H1 (cell line): ENCODE data around the gene ALG9. TPM values are rescaled to one million over a fixed set of nuclear protein-coding genes. Genes with fewer than 3 reads are reported as not detected.
"Not testable (repeated sequence)": the region's sequence is repeated elsewhere in the genome, so short reads cannot be mapped to it uniquely, and the experiment has no call there.

ENCODE experiments used
- CTCF ChIA-PET: fragments of 300-600 bp; sonication (Branson Sonifier 250); formaldehyde crosslinking; loops from one replicate; lab custom pipeline; 2021; ENCODE audit not compliant: partially characterized antibody; lab: Charles Lee
- POLR2A ChIA-PET: fragments of 300-600 bp; sonication (Branson Sonifier 250); formaldehyde crosslinking; loops from one replicate; lab custom pipeline; 2021; ENCODE audit warnings: inconsistent platforms; ENCODE audit not compliant: partially characterized antibody; lab: Charles Lee
- DNase-seq, 2 experiments: peaks; one replicate each; pipeline versions ENCODE4 v3.0.0 to v3.0.0-alpha.2; 2010 to 2022; ENCODE audit warnings: low spot score in 2 of 2, low read depth in 1 of 2, mixed read lengths in 1 of 2
- FAIRE-seq: peaks from 2 replicates; lab custom pipeline; 2011; peaks lifted over from hg19 to GRCh38; lab: Jason Lieb, UNC
- H2AFZ ChIP-seq: 2 replicates; pipeline ENCODE4 v1.8.1; 2012; ENCODE audit warnings: low read length, inconsistent platforms
- H2AK5ac ChIP-seq: 2 replicates; pipeline ENCODE4 v1.6.1; 2013; ENCODE audit warnings: low read depth, low read length
- H2BK120ac ChIP-seq: replicated peaks from 2 replicates; pipeline ENCODE3; 2013; ENCODE audit warnings: low read depth, low read length, inconsistent platforms
- H2BK12ac ChIP-seq: 2 replicates; pipeline ENCODE4 v1.6.1; 2013; ENCODE audit warnings: low read depth, low read length
- H2BK15ac ChIP-seq: 2 replicates; pipeline ENCODE4 v1.6.1; 2013; ENCODE audit warnings: low read length
- H2BK20ac ChIP-seq: 2 replicates; pipeline ENCODE4 v1.6.1; 2013; ENCODE audit warnings: low read length
- H2BK5ac ChIP-seq: 2 replicates; pipeline ENCODE4 v1.6.1; 2013; ENCODE audit warnings: low read depth, low read length
- H3K14ac ChIP-seq: 2 replicates; pipeline ENCODE4 v1.6.1; 2013; ENCODE audit warnings: inconsistent platforms; ENCODE audit not compliant: insufficient read length
- H3K18ac ChIP-seq: 2 replicates; pipeline ENCODE4 v1.6.1; 2013; ENCODE audit warnings: low read length; ENCODE audit errors: extremely low read depth
- H3K23ac ChIP-seq: 2 replicates; pipeline ENCODE4 v1.6.1; 2013; ENCODE audit warnings: inconsistent platforms; ENCODE audit not compliant: insufficient read length
- H3K23me2 ChIP-seq: 2 replicates; pipeline ENCODE4 v1.6.1; 2013; ENCODE audit warnings: low read depth, low read length
- H3K27ac ChIP-seq: 2 replicates; pipeline ENCODE4 v1.6.1; 2011; ENCODE audit warnings: low read depth, low read length, inconsistent platforms
- H3K27me3 ChIP-seq, 4 experiments: replicated peaks in 1 of 4; 1 replicate in 1 of 4; 2 replicates in 3 of 4; pipeline versions ENCODE4 v1.6.1 to v1.8.1; 2011 to 2013; ENCODE audit warnings: low read length in 3 of 4, mild to moderate bottlenecking in 3 of 4, inconsistent platforms in 2 of 4, mixed read lengths in 2 of 4, moderate library complexity in 1 of 4; ENCODE audit not compliant: control insufficient read depth in 3 of 4, insufficient read depth in 3 of 4; ENCODE audit errors: extremely low read depth in 1 of 4
- H3K36me3 ChIP-seq, 4 experiments: 2 replicates each; pipeline versions ENCODE4 v1.6.1 to v1.8.1; 2011 to 2013; ENCODE audit warnings: mild to moderate bottlenecking in 4 of 4, low read length in 3 of 4, moderate library complexity in 2 of 4, control low read depth in 1 of 4, inconsistent platforms in 1 of 4; ENCODE audit not compliant: insufficient read depth in 4 of 4, control insufficient read depth in 2 of 4
- H3K4ac ChIP-seq: replicated peaks from 2 replicates; pipeline ENCODE3; 2013; ENCODE audit warnings: low read length, low read depth, mixed read lengths, inconsistent platforms; ENCODE audit not compliant: insufficient read length
- H3K4me1 ChIP-seq, 4 experiments: replicated peaks in 1 of 4; 1 replicate in 1 of 4; 2 replicates in 3 of 4; pipeline versions ENCODE4 v1.6.1 to v1.8.1; 2011 to 2013; ENCODE audit warnings: low read length in 3 of 4, inconsistent platforms in 2 of 4, mixed read lengths in 1 of 4; ENCODE audit not compliant: insufficient read depth in 4 of 4, control insufficient read depth in 3 of 4
- H3K4me2 ChIP-seq, 2 experiments: 2 replicates each; pipeline versions ENCODE4 v1.6.1 to v1.8.1; 2011 to 2013; ENCODE audit warnings: low read depth in 2 of 2, low read length in 2 of 2, control low read depth in 1 of 2, inconsistent platforms in 1 of 2, mild to moderate bottlenecking in 1 of 2; ENCODE audit not compliant: insufficient read depth in 1 of 2
- H3K4me3 ChIP-seq, 4 experiments: fragments of 200-600, 300-600 bp in 1 of 4; sonication (generic), shearing (Covaris generic), sonication (Bioruptor Twin) in 1 of 4; 2 replicates each; pipeline versions ENCODE4 v1.5.1 to v1.8.1; 2011 to 2016; ENCODE audit warnings: low read length in 4 of 4, low read depth in 3 of 4, control low read depth in 2 of 4, inconsistent platforms in 2 of 4, mild to moderate bottlenecking in 2 of 4, mixed read lengths in 1 of 4, moderate library complexity in 1 of 4; ENCODE audit not compliant: insufficient read depth in 2 of 4; ENCODE audit errors: extremely low read depth in 1 of 4
- H3K56ac ChIP-seq: replicated peaks from 2 replicates; pipeline ENCODE3; 2013; ENCODE audit warnings: low read depth, mild to moderate bottlenecking, mixed read lengths, low read length, inconsistent platforms; ENCODE audit not compliant: insufficient read length
- H3K79me1 ChIP-seq: 2 replicates; pipeline ENCODE4 v1.6.1; 2013; ENCODE audit warnings: low read depth, low read length, control low read depth
- H3K79me2 ChIP-seq, 2 experiments: 2 replicates each; pipeline versions ENCODE4 v1.6.1 to v1.8.1; 2012 to 2013; ENCODE audit warnings: low read length in 2 of 2, mild to moderate bottlenecking in 2 of 2, inconsistent platforms in 1 of 2; ENCODE audit not compliant: insufficient read depth in 2 of 2, control insufficient read depth in 1 of 2
- H3K9ac ChIP-seq, 4 experiments: replicated peaks in 1 of 4; 1 replicate in 1 of 4; 2 replicates in 3 of 4; pipeline versions ENCODE4 v1.6.1 to v1.8.1; 2011 to 2013; ENCODE audit warnings: low read depth in 3 of 4, low read length in 3 of 4, control low read depth in 2 of 4, mild to moderate bottlenecking in 2 of 4, moderate library complexity in 2 of 4, inconsistent platforms in 1 of 4; ENCODE audit errors: extremely low read depth in 1 of 4
- H3K9me3 ChIP-seq, 2 experiments: 2 replicates each; pipeline versions ENCODE4 v1.6.1 to v1.8.1; 2012 to 2013; ENCODE audit warnings: mild to moderate bottlenecking in 2 of 2, moderate library complexity in 2 of 2, control low read depth in 1 of 2, inconsistent platforms in 1 of 2, low read depth in 1 of 2, low read length in 1 of 2, mixed read lengths in 1 of 2; ENCODE audit not compliant: insufficient read depth in 2 of 2
- H4K20me1 ChIP-seq, 2 experiments: replicated peaks in 1 of 2; 2 replicates each; pipeline versions ENCODE3 to v1.8.1; 2011 to 2013; ENCODE audit warnings: inconsistent platforms in 2 of 2, low read length in 2 of 2, mild to moderate bottlenecking in 1 of 2; ENCODE audit not compliant: insufficient read depth in 2 of 2, control insufficient read depth in 1 of 2
- H4K5ac ChIP-seq: 2 replicates; pipeline ENCODE4 v1.6.1; 2013; ENCODE audit warnings: low read length, low read depth, mixed read lengths, inconsistent platforms; ENCODE audit not compliant: insufficient read length
- H4K8ac ChIP-seq: 2 replicates; pipeline ENCODE4 v1.8.0; 2013; ENCODE audit warnings: mild to moderate bottlenecking, moderate library complexity, low read length, inconsistent platforms; ENCODE audit not compliant: insufficient read depth; ENCODE audit errors: extremely low read depth
- H4K91ac ChIP-seq: replicated peaks from 2 replicates; pipeline ENCODE3; 2013; ENCODE audit warnings: low read length, mixed read lengths, inconsistent platforms; ENCODE audit not compliant: insufficient read length
- PHF8 ChIP-seq: fragments of 200-600 bp; sonication (generic); conservative IDR thresholded peaks from 2 replicates; pipeline ENCODE4 v1.7.1; 2012; ENCODE audit warnings: low read depth, mild to moderate bottlenecking, inconsistent platforms, low read length, moderate library complexity
- RBBP5 ChIP-seq: IDR thresholded peaks from 2 replicates; pipeline ENCODE4 v1.7.1; 2012; ENCODE audit warnings: low read depth, mild to moderate bottlenecking, inconsistent platforms, low read length, moderate library complexity, borderline replicate concordance
- RFX5 ChIP-seq: IDR thresholded peaks from 2 replicates; pipeline ENCODE4 v1.6.1; 2011; ENCODE audit warnings: low read depth, low read length, improper control_type of control experiment, borderline replicate concordance
- SP2 ChIP-seq: IDR thresholded peaks from 2 replicates; pipeline ENCODE4 v1.6.1; 2012; ENCODE audit warnings: mild to moderate bottlenecking, low read length, inconsistent platforms
- WGBS, 2 experiments: shearing (Covaris generic) in 1 of 2; methylation state at CpG; one replicate each; pipeline versions ENCODE4 v1.1.6 to v1.1.7; 2013 to 2015; ENCODE audit warnings: low lambda C conversion rate in 2 of 2, mixed read lengths in 2 of 2, inconsistent platforms in 1 of 2, low coverage in 1 of 2, missing lambda C conversion rate in 1 of 2; ENCODE audit not compliant: insufficient replicate concordance in 2 of 2, insufficient coverage in 1 of 2, insufficient read length in 1 of 2; ENCODE audit errors: extremely low coverage in 1 of 2, missing lambda C conversion rate in 1 of 2; 5-methylcytosine and 5-hydroxymethylcytosine counted together
- polyA plus RNA-seq, 7 experiments: library from polyadenylated mRNA; depleted of rRNA in 3 of 7; stranded (reverse) in 5 of 7; unstranded in 2 of 7; fragments of >200 nt in 5 of 7; fragments of 200-250 nt in 2 of 7; gene quantifications; 1 replicate in 5 of 7; 2 replicates in 1 of 7; 4 replicates in 1 of 7; pipeline versions ENCODE4 v1.2.1 to v1.2.3, GENCODE V29; 2011 to 2013; ENCODE audit warnings: missing spikeins in 2 of 7, mixed read lengths in 2 of 7
- total RNA-seq: library from RNA; stranded (reverse); fragmentation: NEBNext Ultra II Directional; extraction: Animal tissue kit (Norgen Biotek cat#: 25700); gene quantifications from 2 replicates; pipeline ENCODE4 v1.2.1, GENCODE V29; 2021

The ALG9 gene
- total and polyA plus RNA-seq, 2 of the 8 experiments (the other 6 are each of a cell fraction or from before 2014, with no cell fraction given) = 23.5 to 24.5 TPM

GRCh38 chr11:111785076-111785475 is 86.3 kb downstream of the ALG9 start (continued):
- TF ChIP-seq RBBP5 (no peak), RFX5 (no peak), SP2 (no peak), PHF8 (no peak)

GRCh38 chr11:111784311-111784710 is 87.1 kb downstream of the ALG9 start:
- H2BK20ac ChIP-seq, H3K14ac ChIP-seq, H3K4me1 ChIP-seq, H4K20me1 ChIP-seq, H3K79me1 ChIP-seq, H2AFZ ChIP-seq, H2BK12ac ChIP-seq, H3K23me2 ChIP-seq, H4K91ac ChIP-seq, H3K9me3 ChIP-seq, DNase-seq, H3K9ac ChIP-seq, H3K4ac ChIP-seq, H3K56ac ChIP-seq, H3K23ac ChIP-seq, FAIRE-seq, H3K27ac ChIP-seq, H3K18ac ChIP-seq, H2BK5ac ChIP-seq, H4K8ac ChIP-seq, H2BK15ac ChIP-seq, H3K4me2 ChIP-seq, H3K4me3 ChIP-seq, H4K5ac ChIP-seq, POLR2A ChIA-PET, H3K36me3 ChIP-seq, H2BK120ac ChIP-seq, H2AK5ac ChIP-seq, H3K27me3 ChIP-seq, H3K79me2 ChIP-seq: not testable (repeated sequence)
- 93% methylated on average over 10 of the region's 10 CpGs; no CpG with 5 or more reads in 1 of the 2 experiments for WGBS, 2 experiments
- CTCF ChIA-PET = interaction anchor here (0.8 to 1.3 kb wide), 4 partner anchors 16 to 197 kb away, joined by 3 to 6 read pairs (median 4); no protein-coding TSS in a partner anchor
